Esophagus muscularis mucosa (tissue), 3 donors: ENCODE measurements around the gene CEACAM20.

Experiments used
- EP300 ChIP-seq: sonication (generic); formaldehyde crosslinking; IDR thresholded peaks from one replicate; pipeline ENCODE4 v1.6.1; 2017; ENCODE audit warnings: antibody characterized with exemption
- TF ChIP-seq, protein P1 (sequence below), 3 experiments: fragments of 200-600 bp in 2 of 3; fragments of 450-650 bp in 1 of 3; sonication (generic) in 2 of 3; IDR thresholded peaks; one replicate each; pipeline ENCODE4 v1.5.1; 2017 to 2019; ENCODE audit warnings: antibody characterized with exemption in 3 of 3, mild to moderate bottlenecking in 2 of 3, moderate library complexity in 1 of 3

GRCh38 chr19:44551850-44552249, 22.4 kb upstream of the CEACAM20 start:
- TF ChIP-seq EP300: no peak
- TF ChIP-seq, protein P1, sequence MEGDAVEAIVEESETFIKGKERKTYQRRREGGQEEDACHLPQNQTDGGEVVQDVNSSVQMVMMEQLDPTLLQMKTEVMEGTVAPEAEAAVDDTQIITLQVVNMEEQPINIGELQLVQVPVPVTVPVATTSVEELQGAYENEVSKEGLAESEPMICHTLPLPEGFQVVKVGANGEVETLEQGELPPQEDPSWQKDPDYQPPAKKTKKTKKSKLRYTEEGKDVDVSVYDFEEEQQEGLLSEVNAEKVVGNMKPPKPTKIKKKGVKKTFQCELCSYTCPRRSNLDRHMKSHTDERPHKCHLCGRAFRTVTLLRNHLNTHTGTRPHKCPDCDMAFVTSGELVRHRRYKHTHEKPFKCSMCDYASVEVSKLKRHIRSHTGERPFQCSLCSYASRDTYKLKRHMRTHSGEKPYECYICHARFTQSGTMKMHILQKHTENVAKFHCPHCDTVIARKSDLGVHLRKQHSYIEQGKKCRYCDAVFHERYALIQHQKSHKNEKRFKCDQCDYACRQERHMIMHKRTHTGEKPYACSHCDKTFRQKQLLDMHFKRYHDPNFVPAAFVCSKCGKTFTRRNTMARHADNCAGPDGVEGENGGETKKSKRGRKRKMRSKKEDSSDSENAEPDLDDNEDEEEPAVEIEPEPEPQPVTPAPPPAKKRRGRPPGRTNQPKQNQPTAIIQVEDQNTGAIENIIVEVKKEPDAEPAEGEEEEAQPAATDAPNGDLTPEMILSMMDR (IDR thresholded peaks at IDR 0.05): no peak
